Bronchial epithelial cell (primary cell): ENCODE data around the gene NEMP2. TPM values are rescaled to one million over a fixed set of nuclear protein-coding genes. Genes with fewer than 3 reads are reported as not detected.

Experiments used
- DNase-seq: peaks from one replicate; pipeline ENCODE4 v3.0.0-alpha.2; 2010; ENCODE audit warnings: low read depth
- FAIRE-seq: peaks from 2 replicates; lab custom pipeline; 2011; peaks lifted over from hg19 to GRCh38; lab: Jason Lieb, UNC
- H3K27me3 ChIP-seq: 2 replicates; pipeline ENCODE4 v1.5.1; 2011; ENCODE audit warnings: low read length; ENCODE audit not compliant: control insufficient read depth, insufficient read depth
- H3K36me3 ChIP-seq: 2 replicates; pipeline ENCODE4 v1.5.1; 2011; ENCODE audit warnings: low read length; ENCODE audit not compliant: control insufficient read depth, insufficient read depth
- H3K4me3 ChIP-seq: 2 replicates; pipeline ENCODE4 v1.5.1; 2011; ENCODE audit warnings: mild to moderate bottlenecking, low read depth, low read length, control low read depth
- CTCF ChIP-seq: IDR thresholded peaks from 2 replicates; pipeline ENCODE4 v1.5.1; 2011; ENCODE audit warnings: mild to moderate bottlenecking, moderate library complexity, low read length, control low read depth, inconsistent platforms; ENCODE audit not compliant: insufficient read depth, severe bottlenecking
- total RNA-seq: library from RNA; depleted of rRNA; stranded (reverse); fragments of >200 nt; gene quantifications from 2 replicates; pipeline ENCODE4 v1.2.1, GENCODE V29; 2014

NEMP2 gene
- total RNA-seq, 1 donor from 2014 or later = 1.8 TPM

DNA sequence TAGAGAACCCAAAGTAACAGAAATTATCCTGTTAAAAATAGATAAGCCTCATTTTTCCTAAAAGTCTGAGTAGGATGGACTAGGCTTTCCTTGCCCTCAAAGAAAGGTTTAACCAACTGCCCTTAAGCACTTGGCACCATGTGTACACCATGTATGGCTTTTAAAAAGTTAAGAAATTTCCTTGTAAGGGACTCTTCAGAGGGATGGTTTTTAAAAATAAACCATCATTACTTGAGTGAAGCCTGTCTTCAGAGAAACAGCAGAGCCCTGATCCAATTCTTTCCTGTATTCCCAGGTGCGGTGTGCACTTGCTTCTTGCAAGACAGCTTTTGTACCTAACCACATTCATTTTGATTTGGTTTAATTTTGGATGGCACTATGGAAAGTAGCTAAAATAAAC, 1.1 kb upstream of the NEMP2 start:
- Histone ChIP-seq H3K27me3 (no peaks in the 10 kb centered on the region), H3K4me3 (peak overlapping the region; percentile 74), H3K36me3 (no peaks in the 10 kb centered on the region)
- no peak for FAIRE-seq
- no peak for DNase-seq
- no peak for TF ChIP-seq CTCF

GRCh38 chr2:190535121-190535439, 558 bp upstream of the NEMP2 start:
- no peak for TF ChIP-seq CTCF
- no peak for FAIRE-seq

GRCh38 chr2:190533968-190534309, 583 bp downstream of the NEMP2 start:
- no peak for TF ChIP-seq CTCF
- DNase-seq = no peak
- H3K27me3 ChIP-seq = no peaks in the 10 kb centered on the region
- H3K4me3 ChIP-seq = peak overlapping the region; percentile 74
- no peak for FAIRE-seq
- H3K36me3 ChIP-seq = no peaks in the 10 kb centered on the region

More at GRCh38 chr2:190535121-190535439, 558 bp upstream of the NEMP2 start:
- no peaks in the 10 kb centered on the region for H3K27me3 ChIP-seq
- H3K4me3 ChIP-seq = peak overlapping the region; percentile 74
- H3K36me3 ChIP-seq = no peaks in the 10 kb centered on the region
- DNase-seq = no peak

DNA sequence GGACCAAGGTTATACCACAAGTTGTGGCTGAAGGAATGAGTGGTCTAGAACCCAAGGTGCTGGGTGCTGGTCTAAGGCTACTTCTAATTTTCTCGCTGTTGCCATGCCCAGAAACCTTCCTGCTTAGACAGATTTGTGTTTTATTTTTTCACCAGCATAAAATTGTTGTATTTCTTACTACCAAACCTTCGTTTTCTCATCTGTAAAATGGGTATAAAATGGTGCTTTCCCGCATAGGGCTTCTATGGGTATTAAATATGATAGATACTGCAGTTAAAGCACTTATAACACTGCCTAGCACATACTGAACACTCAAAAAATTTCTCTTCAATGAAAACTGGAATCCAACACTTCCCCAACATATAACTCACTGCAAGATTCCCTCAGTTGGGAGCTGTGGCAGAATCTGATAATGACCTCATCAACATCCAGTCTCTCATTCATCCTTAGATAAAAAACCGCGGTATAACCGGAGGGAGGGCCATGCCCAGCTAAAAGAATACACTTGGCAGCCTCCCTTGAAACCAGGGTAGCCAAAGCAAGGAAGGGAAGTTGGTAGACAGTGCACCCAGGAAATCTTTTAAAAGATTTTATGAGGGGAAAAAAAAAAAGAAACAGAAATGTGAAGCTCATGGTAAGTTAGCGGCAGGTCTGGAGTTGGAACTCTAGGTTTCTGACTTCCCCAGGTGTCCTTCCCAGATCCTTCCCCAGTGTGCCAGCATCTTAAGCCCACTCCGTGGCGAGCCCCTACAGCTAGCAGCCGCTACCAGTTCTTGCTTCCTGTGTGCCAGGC, 1.2 kb downstream of the NEMP2 start:
- TF ChIP-seq CTCF = no peak
- Histone ChIP-seq H3K36me3 (no peaks in the 10 kb centered on the region), H3K27me3 (no peaks in the 10 kb centered on the region), H3K4me3 (peak overlapping the region; percentile 74)
- no peak for FAIRE-seq
- DNase-seq = no peak

DNA sequence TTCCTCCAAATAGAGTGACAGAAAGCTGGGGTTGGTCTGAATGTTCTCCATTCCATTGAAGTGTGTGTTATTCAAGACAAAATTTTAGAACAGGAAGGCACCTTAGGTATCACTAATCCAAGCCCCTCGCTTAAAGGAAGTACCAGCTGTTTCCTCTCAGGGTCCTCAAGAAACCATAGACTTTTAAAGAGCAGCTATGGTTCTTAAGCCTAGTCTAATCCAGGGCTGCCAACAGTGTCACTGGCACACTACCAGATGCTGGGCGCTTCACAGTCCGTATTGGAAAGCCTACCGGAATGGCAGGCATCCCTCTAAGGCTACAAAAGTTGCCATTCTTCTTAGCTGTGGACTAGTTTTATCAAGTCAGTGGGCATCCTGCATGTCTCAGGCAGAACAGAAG, 1.9 kb downstream of the NEMP2 start:
- no peak for FAIRE-seq
- no peak for TF ChIP-seq CTCF

More for the DNA sequence above, 1.9 kb downstream of the NEMP2 start:
- DNase-seq = no peak
- Histone ChIP-seq H3K4me3 (no peak overlapping the region), H3K36me3 (no peaks in the 10 kb centered on the region), H3K27me3 (no peaks in the 10 kb centered on the region)
